AG10803 (cell line): Measurements from ENCODE around the gene GLT6D1.

ENCODE experiments used
- DNase-seq: peaks from one replicate; pipeline ENCODE4 v3.0.0; 2010; ENCODE audit warnings: low read depth
- H3K4me3 ChIP-seq: 2 replicates; pipeline ENCODE4 v1.5.1; 2011; ENCODE audit warnings: mild to moderate bottlenecking, low read length, control low read depth
- CTCF ChIP-seq: conservative IDR thresholded peaks from 2 replicates; pipeline ENCODE4 v1.5.1; 2011; ENCODE audit warnings: mild to moderate bottlenecking, low read length, control low read depth, inconsistent platforms

Gene GLT6D1

DNA sequence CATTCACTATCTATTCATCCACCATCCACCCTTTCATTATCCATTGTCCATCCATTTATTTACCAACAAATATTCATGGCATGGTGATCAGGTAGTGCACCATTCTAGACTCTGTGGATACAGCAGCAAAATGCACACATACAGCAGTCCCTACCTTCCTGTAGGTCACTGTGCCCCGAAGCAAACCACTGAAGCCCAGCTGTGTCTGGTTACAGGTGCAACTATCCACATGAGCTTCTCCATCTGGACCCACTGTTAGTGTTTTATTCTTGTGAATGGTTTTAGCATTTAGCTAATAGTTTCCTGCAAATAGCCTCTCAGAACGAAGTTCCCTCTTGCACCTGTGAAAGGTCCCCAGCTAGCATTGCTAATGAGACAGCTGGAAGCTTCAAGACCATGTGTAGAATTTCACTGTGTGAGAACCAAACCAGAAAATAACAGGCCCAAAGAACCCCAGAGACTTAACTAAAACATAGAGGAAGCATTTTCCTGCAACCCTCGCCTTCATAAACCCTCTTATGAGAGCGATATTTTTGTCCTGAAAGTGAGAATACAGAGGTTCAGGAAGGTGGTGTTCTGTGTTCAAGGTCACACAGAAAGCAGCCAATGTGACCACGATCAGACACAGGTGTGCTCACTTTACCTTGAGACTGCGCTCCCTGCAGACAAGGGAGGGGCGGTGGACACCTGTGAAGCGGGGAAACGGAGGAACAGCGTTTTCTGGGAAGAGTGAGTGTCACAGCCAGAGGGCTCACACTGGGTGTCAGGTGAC lies 59.3 kb downstream of the GLT6D1 start:
- DNase-seq: no peak
- H3K4me3 ChIP-seq: no peak overlapping the region
- TF ChIP-seq CTCF: no peak

- DNase-seq: no peak
- TF ChIP-seq CTCF: no peak
- H3K4me3 ChIP-seq: no peak overlapping the region
These were observed 60.0 kb downstream of the GLT6D1 start for GRCh38 chr9:135579356-135579755.

- no peak for DNase-seq
- no peak overlapping the region for H3K4me3 ChIP-seq
- TF ChIP-seq CTCF: no peak
These were observed 62.1 kb downstream of the GLT6D1 start for GRCh38 chr9:135577256-135577655.

- TF ChIP-seq CTCF: no peak
- no peak overlapping the region for H3K4me3 ChIP-seq
These were observed 63.2 kb downstream of the GLT6D1 start for GRCh38 chr9:135575995-135576631.

GRCh38 chr9:135574943-135575342 lies 64.4 kb downstream of the GLT6D1 start:
- DNase-seq: no peak
- H3K4me3 ChIP-seq: no peak overlapping the region
- no peak for TF ChIP-seq CTCF

More at GRCh38 chr9:135575995-135576631, 63.2 kb downstream of the GLT6D1 start:
- no peak for DNase-seq

DNA sequence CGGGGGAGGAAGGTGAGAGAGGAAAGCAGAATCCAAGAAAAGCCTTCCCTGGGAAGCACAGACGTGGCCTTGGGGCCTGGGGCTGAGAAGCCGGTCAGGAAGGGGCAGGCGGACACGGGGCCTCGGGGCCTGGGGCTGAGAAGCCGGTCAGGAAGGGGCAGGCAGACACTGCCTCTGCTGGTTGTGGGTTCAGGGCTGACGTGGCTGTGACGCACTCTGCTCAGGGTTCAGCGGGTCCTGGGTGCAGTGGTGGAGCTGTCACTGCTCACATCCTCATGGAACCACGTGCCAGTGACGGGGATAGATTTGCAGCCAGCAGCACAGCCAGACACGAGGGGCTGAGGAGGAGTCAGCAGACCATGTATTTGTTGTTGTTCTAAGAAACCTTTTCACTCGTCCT lies 65.0 kb downstream of the GLT6D1 start:
- no peak for DNase-seq
- H3K4me3 ChIP-seq: no peak overlapping the region
- TF ChIP-seq CTCF: no peak
